Spleen (tissue), 11 donors: ENCODE measurements around the gene SLC12A6. TPM values are rescaled to one million over a fixed set of nuclear protein-coding genes. Genes with fewer than 3 reads are reported as not detected.

Experiments used
- DNase-seq: peaks from one replicate; pipeline ENCODE4 v3.0.0-alpha.2; 2020
- H3K27ac ChIP-seq, 8 donors: fragments of 200-600 bp; sonication (generic) in 7 of 8; 1 replicate in 4 of 8; 2 replicates in 4 of 8; pipeline versions ENCODE4 v1.5.0 to v1.8.0; 2016 to 2021; ENCODE audit warnings: inconsistent platforms in 4 of 8, mild to moderate bottlenecking in 4 of 8, moderate library complexity in 1 of 8
- H3K27me3 ChIP-seq, 7 donors: fragments of 200-600 bp; sonication (generic) in 6 of 7; replicated peaks in 1 of 7; 1 replicate in 4 of 7; 2 replicates in 3 of 7; pipeline versions ENCODE4 v1.5.0 to v1.8.0; 2016 to 2021; ENCODE audit warnings: inconsistent platforms in 3 of 7, mild to moderate bottlenecking in 1 of 7
- H3K36me3 ChIP-seq, 6 donors: fragments of 200-600 bp; sonication (generic) in 5 of 6; 1 replicate in 4 of 6; 2 replicates in 2 of 6; pipeline versions ENCODE4 v1.5.0 to v1.8.0; 2016 to 2021; ENCODE audit warnings: inconsistent platforms in 2 of 6
- H3K4me1 ChIP-seq, 6 donors: fragments of 200-600 bp; sonication (generic) in 5 of 6; 1 replicate in 3 of 6; 2 replicates in 3 of 6; pipeline versions ENCODE4 v1.5.0 to v1.8.0; 2016 to 2021; ENCODE audit warnings: inconsistent platforms in 3 of 6
- H3K4me3 ChIP-seq, 8 donors: fragments of 200-600 bp; sonication (generic) in 7 of 8; 1 replicate in 4 of 8; 2 replicates in 4 of 8; pipeline versions ENCODE4 v1.5.0 to v1.8.0; 2016 to 2021; ENCODE audit warnings: inconsistent platforms in 4 of 8, mild to moderate bottlenecking in 4 of 8, moderate library complexity in 2 of 8
- H3K9me3 ChIP-seq, 8 donors: fragments of 200-600 bp; sonication (generic) in 7 of 8; 1 replicate in 4 of 8; 2 replicates in 4 of 8; pipeline versions ENCODE4 v1.5.0 to v1.8.0; 2016 to 2021; ENCODE audit warnings: inconsistent platforms in 4 of 8
- POLR2A ChIP-seq, 3 donors: fragments of 450-650 bp; IDR thresholded peaks; one replicate each; pipeline ENCODE4 v1.5.1; 2017; ENCODE audit warnings: antibody characterized with exemption in 3 of 3, mild to moderate bottlenecking in 1 of 3
- POLR2AphosphoS5 ChIP-seq, 3 donors: sonication (generic); formaldehyde crosslinking; IDR thresholded peaks; one replicate each; pipeline ENCODE4 v1.5.1; 2017; ENCODE audit warnings: antibody characterized with exemption in 3 of 3
- WGBS, 5 donors: extraction: QIAGEN DNeasy Blood & Tissue Kit in 3 of 5; methylation state at CpG; one replicate each; pipeline versions ENCODE4 v1.1.5 to v1.1.7; 2013 to 2018; 5-methylcytosine and 5-hydroxymethylcytosine counted together
- intact Hi-C: fragments of 100-400 bp; cut with DNase I; formaldehyde crosslinking; loops from one replicate; pipeline ENCODE4 v1.15.0; 2023; ENCODE audit warnings: low total_unique reads
- polyA plus RNA-seq, 3 donors: library from polyadenylated mRNA; stranded (reverse); fragments of 200-250 nt; gene quantifications; one replicate each; pipeline ENCODE4 v1.2.1, GENCODE V29; 2013
- total RNA-seq, 7 donors: library from RNA; depleted of rRNA in 3 of 7; stranded (reverse); fragments of >200 nt in 3 of 7; fragmentation: NEBNext Ultra II Directional in 4 of 7; extraction: Animal tissue kit (Norgen Biotek cat#: 25700) in 4 of 7; gene quantifications; one replicate each; pipeline versions ENCODE4 v1.1.0 to v1.2.1, GENCODE V29; 2016 to 2021
- TF ChIP-seq, protein P1 (sequence below), 11 experiments: fragments of 200-600 bp in 7 of 11; fragments of 450-650 bp in 4 of 11; sonication (generic) in 4 of 11; IDR thresholded peaks in 8 of 11; conservative IDR thresholded peaks in 3 of 11; 1 replicate in 7 of 11; 2 replicates in 4 of 11; pipeline versions ENCODE4 v1.4.0 to v1.8.0; 2016 to 2021; ENCODE audit warnings: antibody characterized with exemption in 11 of 11, inconsistent platforms in 4 of 11, mild to moderate bottlenecking in 1 of 11
- donor health status: healthy with polysubstance abuse.
- donor health status: DM: no; HTN: no; CAD: no; lungs with moderate emphysema.
- donor health status: DM: no; HTN: no; CAD: no.
- donor health status: Bipolar disorder and iron deficiency.
- donor health status: healthy.
- donor health status: DM: no; HTN: no; CAD: no.
- donor health status: DM: yes; HTN: yes; CAD: no.

Gene SLC12A6
- total and polyA plus RNA-seq, 10 donors = 5.2 to 120 (median 58.3) TPM

DNA sequence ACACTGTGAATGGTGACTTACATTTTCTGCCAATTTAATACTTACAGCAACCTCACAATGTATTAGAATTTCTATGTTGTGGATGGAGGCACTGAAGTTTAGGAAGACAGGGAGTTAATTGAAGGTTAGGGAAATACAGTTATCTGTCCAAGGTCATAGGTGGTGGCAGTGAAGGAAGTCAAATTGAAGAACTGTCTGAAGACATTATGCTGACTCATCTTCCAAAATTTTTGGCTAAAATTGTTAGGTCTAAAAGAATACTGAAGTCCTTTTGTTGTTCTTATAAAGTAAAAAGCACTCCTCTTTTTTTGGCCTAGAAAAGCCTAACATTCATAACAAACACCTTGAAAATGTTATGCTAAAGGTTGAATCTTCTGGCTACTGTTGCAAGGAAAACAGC, 85.0 kb downstream of the SLC12A6 start:
- Histone ChIP-seq H3K9me3 (no peaks in the 10 kb centered on the region), H3K27me3 (no peaks in the 10 kb centered on the region), H3K36me3 (peaks cover 0 to 100% (median 87%) of the 10 kb centered on the region in 6 donors), H3K4me3 (no peak overlapping the region), H3K4me1 (peaks cover 0 to 5% (median 0%) of the 10 kb centered on the region in 6 donors), H3K27ac (peak overlapping the region in 1 of 8 donors; percentile 33)
- DNase-seq = no peak
- intact Hi-C loops = no loop called here
- TF ChIP-seq POLR2AphosphoS5 (IDR thresholded peaks at IDR 0.05) (no peak), POLR2A (IDR thresholded peaks at IDR 0.05) (no peak)
- TF ChIP-seq, protein P1, sequence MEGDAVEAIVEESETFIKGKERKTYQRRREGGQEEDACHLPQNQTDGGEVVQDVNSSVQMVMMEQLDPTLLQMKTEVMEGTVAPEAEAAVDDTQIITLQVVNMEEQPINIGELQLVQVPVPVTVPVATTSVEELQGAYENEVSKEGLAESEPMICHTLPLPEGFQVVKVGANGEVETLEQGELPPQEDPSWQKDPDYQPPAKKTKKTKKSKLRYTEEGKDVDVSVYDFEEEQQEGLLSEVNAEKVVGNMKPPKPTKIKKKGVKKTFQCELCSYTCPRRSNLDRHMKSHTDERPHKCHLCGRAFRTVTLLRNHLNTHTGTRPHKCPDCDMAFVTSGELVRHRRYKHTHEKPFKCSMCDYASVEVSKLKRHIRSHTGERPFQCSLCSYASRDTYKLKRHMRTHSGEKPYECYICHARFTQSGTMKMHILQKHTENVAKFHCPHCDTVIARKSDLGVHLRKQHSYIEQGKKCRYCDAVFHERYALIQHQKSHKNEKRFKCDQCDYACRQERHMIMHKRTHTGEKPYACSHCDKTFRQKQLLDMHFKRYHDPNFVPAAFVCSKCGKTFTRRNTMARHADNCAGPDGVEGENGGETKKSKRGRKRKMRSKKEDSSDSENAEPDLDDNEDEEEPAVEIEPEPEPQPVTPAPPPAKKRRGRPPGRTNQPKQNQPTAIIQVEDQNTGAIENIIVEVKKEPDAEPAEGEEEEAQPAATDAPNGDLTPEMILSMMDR (IDR thresholded peaks at IDR 0.05 in 8 of 11, conservative IDR thresholded peaks at IDR 0.05 in 3 of 11) = no peak

DNA sequence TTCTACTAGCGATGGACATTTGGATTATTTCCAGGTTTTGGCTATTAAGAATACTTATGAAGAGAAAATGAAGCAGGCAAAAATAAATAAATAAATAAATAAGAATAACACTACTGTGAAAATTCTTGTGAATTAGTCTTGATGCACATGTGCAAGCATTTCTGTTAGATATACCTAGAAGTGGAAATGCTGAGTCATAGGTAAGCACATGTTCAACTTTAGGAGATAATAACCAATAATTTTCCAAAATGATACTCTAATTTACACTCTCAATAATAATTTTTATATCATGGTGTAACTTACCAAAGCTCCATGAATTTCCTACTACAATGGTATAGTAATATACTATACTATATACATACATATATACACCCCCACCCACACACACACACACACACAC, 89.4 kb downstream of the SLC12A6 start:
- Histone ChIP-seq H3K9me3 (no peaks in the 10 kb centered on the region), H3K27me3 (no peaks in the 10 kb centered on the region), H3K27ac (no peak overlapping the region), H3K4me3 (no peak overlapping the region), H3K4me1 (peaks cover 0 to 5% (median 0%) of the 10 kb centered on the region in 6 donors), H3K36me3 (peaks cover 3 to 100% (median 70%) of the 10 kb centered on the region in 6 donors)
- WGBS, 5 donors = 95 to 100% (median 98%) methylated on average over 1 of the region's 1 CpG
- DNase-seq = no peak
- TF ChIP-seq POLR2AphosphoS5 (IDR thresholded peaks at IDR 0.05) (no peak), POLR2A (IDR thresholded peaks at IDR 0.05) (no peak)
- TF ChIP-seq, protein P1 (IDR thresholded peaks at IDR 0.05 in 8 of 11, conservative IDR thresholded peaks at IDR 0.05 in 3 of 11) = no peak
- intact Hi-C loops = loop anchor here (10.0 kb wide), 1 partner anchor 337 kb away; the partner anchor contains the start of gene GOLGA8B

DNA sequence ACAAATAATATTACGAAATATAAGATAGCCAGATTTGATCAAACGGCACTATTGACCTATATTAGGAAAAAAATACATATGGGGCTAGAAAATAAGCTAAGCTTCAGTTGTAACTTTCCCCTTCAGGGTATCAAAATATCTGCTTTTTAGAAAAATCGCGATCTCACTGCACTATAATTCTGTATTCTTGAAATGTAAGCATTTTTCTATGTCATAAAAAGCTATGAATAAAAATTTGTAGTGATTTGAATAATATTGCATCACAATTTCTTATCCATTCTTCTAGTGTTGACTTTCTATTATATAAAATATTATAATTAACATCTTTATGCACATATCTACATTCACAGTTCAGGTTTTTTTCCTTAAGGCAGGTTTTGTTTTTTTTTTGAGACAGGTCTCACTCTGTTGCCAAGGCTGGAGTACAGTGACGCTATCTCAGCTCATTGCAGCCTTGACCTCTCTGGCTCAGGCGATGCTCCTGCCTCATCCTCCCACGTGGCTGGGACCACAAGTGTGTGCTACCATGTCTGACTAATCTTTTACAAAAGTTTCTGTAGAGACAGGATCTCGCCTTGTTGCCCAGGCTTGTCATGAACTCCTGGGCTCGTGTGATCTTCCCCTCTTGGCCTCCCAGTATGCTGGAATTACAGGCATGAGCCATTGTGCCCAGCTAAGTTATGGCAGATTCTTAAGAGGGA, 91.2 kb downstream of the SLC12A6 start:
- TF ChIP-seq POLR2A (IDR thresholded peaks at IDR 0.05) (no peak), POLR2AphosphoS5 (IDR thresholded peaks at IDR 0.05) (no peak)
- TF ChIP-seq, protein P1 (IDR thresholded peaks at IDR 0.05 in 8 of 11, conservative IDR thresholded peaks at IDR 0.05 in 3 of 11) = no peak
- peaks cover 3 to 99% (median 57%) of the 10 kb centered on the region in 6 donors for H3K36me3 ChIP-seq
- no peaks in the 10 kb centered on the region for H3K4me1 ChIP-seq
- no peaks in the 10 kb centered on the region for H3K27me3 ChIP-seq
- no peak overlapping the region for H3K27ac ChIP-seq
- no peak for DNase-seq
- 84 to 85% (median 85%) methylated on average over 9 of the region's 9 CpGs for WGBS, 5 donors
- H3K4me3 ChIP-seq = no peak overlapping the region
- intact Hi-C loops = loop anchor here (10.0 kb wide), 1 partner anchor 338 kb away; the partner anchor contains the start of gene GOLGA8B
- no peaks in the 10 kb centered on the region for H3K9me3 ChIP-seq

DNA sequence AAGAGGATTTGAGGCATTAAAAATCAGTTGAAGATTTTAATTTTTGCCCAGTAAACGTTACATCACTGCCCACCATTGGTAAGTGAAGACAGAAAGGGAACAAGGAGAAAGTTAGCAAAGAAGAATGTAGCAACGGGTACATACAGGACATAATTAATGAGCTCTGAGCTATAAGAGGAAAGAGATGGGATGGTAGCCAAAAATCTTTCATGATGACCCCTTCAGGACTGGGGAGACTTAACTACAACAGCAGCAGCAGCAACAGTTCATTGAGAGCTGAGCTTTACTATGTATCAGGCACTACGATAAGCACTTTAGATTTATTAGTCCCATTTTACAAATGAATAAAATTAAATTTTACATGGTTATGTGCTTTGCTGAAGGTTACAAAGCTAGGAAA, 94.4 kb downstream of the SLC12A6 start:
- no peak for DNase-seq
- Histone ChIP-seq H3K4me1 (no peaks in the 10 kb centered on the region), H3K9me3 (no peaks in the 10 kb centered on the region), H3K36me3 (peaks cover 3 to 99% (median 48%) of the 10 kb centered on the region in 6 donors), H3K4me3 (no peak overlapping the region), H3K27me3 (no peaks in the 10 kb centered on the region), H3K27ac (no peak overlapping the region)
- WGBS, 5 donors = 69 to 79% (median 70%) methylated on average over 3 of the region's 3 CpGs
- intact Hi-C loops = loop anchor here (10.0 kb wide), 1 partner anchor 342 kb away; the partner anchor contains the start of gene GOLGA8B
- TF ChIP-seq POLR2A (IDR thresholded peaks at IDR 0.05) (no peak), POLR2AphosphoS5 (IDR thresholded peaks at IDR 0.05) (no peak)
- TF ChIP-seq, protein P1 (IDR thresholded peaks at IDR 0.05 in 8 of 11, conservative IDR thresholded peaks at IDR 0.05 in 3 of 11) = no peak
